IPS-15b (cell line): Measurements from ENCODE around the gene QPRT.
"Not testable (repeated sequence)": the region's sequence is repeated elsewhere in the genome, so short reads cannot be mapped to it uniquely, and the experiment has no call there.

Experiments used
- H3K27me3 ChIP-seq: one replicate; pipeline ENCODE4 v1.6.1; 2013; ENCODE audit warnings: low read length; ENCODE audit not compliant: control insufficient read depth, insufficient read depth
- H3K36me3 ChIP-seq: one replicate; pipeline ENCODE4 v1.6.1; 2013; ENCODE audit warnings: low read length; ENCODE audit not compliant: control insufficient read depth, insufficient read depth
- H3K4me1 ChIP-seq: one replicate; pipeline ENCODE4 v1.6.1; 2013; ENCODE audit warnings: mild to moderate bottlenecking, low read length; ENCODE audit not compliant: control insufficient read depth, insufficient read depth
- H3K4me3 ChIP-seq: one replicate; pipeline ENCODE4 v1.5.1; 2013; ENCODE audit warnings: low read depth, low read length
- H3K9ac ChIP-seq: one replicate; pipeline ENCODE4 v1.6.1; 2013; ENCODE audit warnings: low read depth, mild to moderate bottlenecking, low read length
- H3K9me3 ChIP-seq: one replicate; pipeline ENCODE4 v1.6.1; 2013; ENCODE audit warnings: mild to moderate bottlenecking, low read length; ENCODE audit not compliant: control insufficient read depth, insufficient read depth

Gene QPRT

GRCh38 chr16:29678691-29679267, at the start of gene QPRT:
QPRT (plus strand) TSS chr16:29679180; CDS start chr16:29679198, 18 bp downstream.
- no peaks in the 10 kb centered on the region for H3K27me3 ChIP-seq
- no peaks in the 10 kb centered on the region for H3K9me3 ChIP-seq
- peaks cover 6% of the 10 kb centered on the region for H3K4me1 ChIP-seq
- H3K36me3 ChIP-seq = no peaks in the 10 kb centered on the region
- peak within 1 kb of the TSS; percentile 79 for H3K4me3 ChIP-seq
- peak within 1 kb of the TSS; percentile 94 for H3K9ac ChIP-seq

- not testable (repeated sequence) for H3K9ac ChIP-seq, H3K27me3 ChIP-seq, H3K4me3 ChIP-seq, H3K36me3 ChIP-seq, H3K9me3 ChIP-seq, H3K4me1 ChIP-seq
These were observed 49.7 kb upstream of the QPRT start for GRCh38 chr16:29629318-29629717.

- H3K9ac ChIP-seq, H3K36me3 ChIP-seq, H3K27me3 ChIP-seq, H3K4me1 ChIP-seq, H3K4me3 ChIP-seq, H3K9me3 ChIP-seq: not testable (repeated sequence)
These were observed 47.3 kb upstream of the QPRT start for GRCh38 chr16:29631658-29632057.

- H3K4me1 ChIP-seq, H3K4me3 ChIP-seq, H3K27me3 ChIP-seq: not testable (repeated sequence)
These were observed 43.1 kb upstream of the QPRT start for GRCh38 chr16:29635902-29636301.

DNA sequence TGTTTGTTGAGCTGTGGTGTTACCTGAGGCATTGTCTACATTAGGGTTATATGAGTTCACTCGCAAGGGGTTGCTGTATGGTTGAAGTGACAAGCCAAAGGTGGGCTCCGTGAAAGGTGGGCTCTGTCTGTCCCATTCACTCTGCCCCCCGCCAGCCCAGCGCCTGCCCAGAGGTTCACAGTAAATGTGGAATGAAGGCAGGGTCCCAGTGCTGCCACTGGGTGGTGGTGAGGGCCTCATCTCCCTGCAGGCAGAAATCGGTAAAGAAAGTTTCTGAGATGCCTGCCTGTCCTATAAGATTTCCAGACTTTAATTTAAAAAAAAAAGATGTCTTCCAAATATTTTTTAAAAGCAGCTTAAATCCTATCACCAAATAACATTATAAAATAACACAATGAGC, 42.6 kb upstream of the QPRT start:
- not testable (repeated sequence) for H3K4me1 ChIP-seq, H3K9me3 ChIP-seq, H3K4me3 ChIP-seq, H3K36me3 ChIP-seq, H3K9ac ChIP-seq, H3K27me3 ChIP-seq

More at GRCh38 chr16:29635902-29636301, 43.1 kb upstream of the QPRT start:
- H3K36me3 ChIP-seq, H3K9ac ChIP-seq, H3K9me3 ChIP-seq: not testable (repeated sequence)

- H3K4me3 ChIP-seq = not testable (repeated sequence)
These were observed 40.2 kb upstream of the QPRT start for GRCh38 chr16:29638751-29639150.

DNA sequence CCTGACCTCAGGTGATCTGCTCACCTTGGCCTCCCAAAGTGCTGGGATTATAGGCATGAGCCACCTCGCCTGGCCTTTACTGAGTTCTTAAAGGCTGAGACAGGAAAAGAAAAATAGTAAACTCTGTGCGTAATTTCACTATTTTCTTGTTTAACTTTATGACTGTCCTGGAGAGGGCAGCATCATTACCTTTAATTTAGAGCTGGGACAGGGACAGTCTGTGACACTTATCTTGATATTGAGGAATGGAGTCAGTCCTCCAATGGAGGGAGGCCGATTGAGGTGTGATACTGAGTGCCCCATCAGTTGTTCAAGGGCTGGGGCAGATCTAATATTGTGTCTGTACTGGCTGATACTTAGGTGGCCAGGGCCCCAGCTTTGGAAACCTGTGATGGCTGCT, 37.4 kb upstream of the QPRT start:
- no peaks in the 10 kb centered on the region for H3K27me3 ChIP-seq
- H3K9ac ChIP-seq = no peak overlapping the region
- H3K36me3 ChIP-seq = no peaks in the 10 kb centered on the region
- H3K9me3 ChIP-seq = no peaks in the 10 kb centered on the region
- no peaks in the 10 kb centered on the region for H3K4me1 ChIP-seq
- H3K4me3 ChIP-seq = no peak overlapping the region

More at GRCh38 chr16:29638751-29639150, 40.2 kb upstream of the QPRT start:
- H3K9ac ChIP-seq, H3K9me3 ChIP-seq, H3K27me3 ChIP-seq, H3K4me1 ChIP-seq, H3K36me3 ChIP-seq: not testable (repeated sequence)

DNA sequence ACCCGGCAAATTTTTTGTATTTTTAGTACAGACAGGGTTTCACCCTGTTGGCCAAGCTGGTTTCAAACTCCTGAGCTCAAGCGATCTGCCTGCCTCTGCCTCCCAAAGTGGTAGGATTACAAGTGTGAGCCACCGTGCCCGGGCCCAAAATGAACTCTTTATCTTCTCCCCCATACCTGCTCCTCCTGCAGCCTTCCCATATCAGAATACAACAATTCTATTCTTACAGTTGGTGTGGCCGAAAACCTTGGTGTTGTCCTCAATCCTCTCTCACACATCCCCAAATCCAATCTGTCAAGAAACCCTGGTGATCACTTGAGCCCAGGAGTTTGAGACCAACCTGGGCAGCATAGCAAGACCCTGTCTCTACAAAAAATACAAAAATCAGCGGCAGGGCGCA, 35.4 kb upstream of the QPRT start:
- Histone ChIP-seq H3K27me3 (no peaks in the 10 kb centered on the region), H3K4me1 (no peaks in the 10 kb centered on the region), H3K36me3 (no peaks in the 10 kb centered on the region), H3K9ac (no peak overlapping the region), H3K4me3 (no peak overlapping the region), H3K9me3 (no peaks in the 10 kb centered on the region)

DNA sequence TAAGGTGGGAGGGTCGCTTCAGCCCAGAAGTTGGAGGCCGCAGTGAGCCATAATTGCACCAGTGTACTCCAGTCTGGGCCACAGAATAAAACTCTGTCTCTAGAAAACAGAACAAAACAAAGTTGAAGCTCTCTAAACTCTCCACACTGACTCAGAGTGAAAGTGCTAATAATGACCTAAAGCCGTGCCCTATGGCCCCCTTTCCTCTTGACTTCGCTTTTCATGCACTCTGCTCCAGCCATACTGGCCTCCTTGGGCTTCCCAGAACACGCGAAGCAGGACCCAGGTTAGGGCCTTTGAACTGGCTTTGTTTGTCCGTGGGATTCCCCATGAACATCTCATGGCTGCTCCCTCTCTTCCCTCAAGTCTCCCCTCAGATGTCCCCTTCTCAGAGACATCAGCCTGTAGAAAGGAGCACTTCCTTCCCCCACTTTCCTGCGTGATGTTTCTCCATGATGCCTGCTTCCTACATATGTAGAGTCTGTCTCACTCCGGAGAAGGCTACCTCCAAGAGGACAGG, 34.6 kb upstream of the QPRT start:
- Histone ChIP-seq H3K36me3 (no peaks in the 10 kb centered on the region), H3K27me3 (no peaks in the 10 kb centered on the region), H3K4me1 (no peaks in the 10 kb centered on the region), H3K9me3 (no peaks in the 10 kb centered on the region), H3K4me3 (no peak overlapping the region), H3K9ac (no peak overlapping the region)

GRCh38 chr16:29644973-29645693, 33.8 kb upstream of the QPRT start:
- Histone ChIP-seq H3K27me3 (no peaks in the 10 kb centered on the region), H3K36me3 (no peaks in the 10 kb centered on the region), H3K9me3 (no peaks in the 10 kb centered on the region), H3K4me1 (no peaks in the 10 kb centered on the region), H3K4me3 (no peak overlapping the region), H3K9ac (no peak overlapping the region)

DNA sequence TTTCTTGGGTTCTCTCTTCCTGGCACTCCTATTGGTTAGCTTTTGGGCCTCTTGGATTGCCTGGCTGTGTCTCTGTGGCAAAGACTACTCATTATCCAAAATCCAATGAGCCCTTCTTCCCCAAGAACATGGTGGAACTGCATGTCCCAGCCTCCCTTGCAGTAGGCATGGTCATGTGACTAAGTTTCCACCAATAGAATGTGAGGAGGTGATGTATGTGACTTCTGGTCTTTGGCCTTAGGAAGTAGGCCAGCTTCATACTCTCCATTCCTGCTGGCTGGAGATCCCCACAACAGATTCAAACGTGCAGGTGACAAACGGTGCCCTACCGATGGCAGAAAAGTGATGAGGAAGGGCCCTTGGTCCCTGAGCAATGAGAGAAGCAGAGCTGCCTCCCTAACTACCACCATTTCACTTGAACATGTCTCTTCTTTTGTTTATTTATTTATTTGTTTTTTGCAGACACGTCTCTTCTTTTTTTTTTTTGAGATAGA, 33.2 kb upstream of the QPRT start:
- H3K4me3 ChIP-seq = no peak overlapping the region
- no peaks in the 10 kb centered on the region for H3K9me3 ChIP-seq
- H3K27me3 ChIP-seq = no peaks in the 10 kb centered on the region
- no peaks in the 10 kb centered on the region for H3K4me1 ChIP-seq
- no peaks in the 10 kb centered on the region for H3K36me3 ChIP-seq
- no peak overlapping the region for H3K9ac ChIP-seq

DNA sequence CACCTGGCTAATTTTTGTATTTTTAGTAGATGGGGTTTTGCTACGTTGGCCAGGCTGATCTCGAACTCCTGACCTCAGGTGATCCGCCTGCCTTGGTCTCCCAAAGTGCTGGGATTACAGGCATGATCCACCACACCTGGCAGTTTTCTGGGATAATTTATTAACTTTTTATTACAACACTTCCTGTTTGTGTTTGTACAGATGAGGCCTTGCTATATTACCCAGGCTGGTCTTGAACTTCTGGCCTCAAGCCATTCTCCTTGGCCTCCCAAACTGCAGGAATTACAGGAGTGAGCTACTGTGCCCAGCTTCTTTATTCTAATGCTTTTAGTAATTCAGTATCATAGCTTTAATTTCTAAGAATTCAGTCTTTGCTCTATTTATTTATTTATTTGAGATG, 32.0 kb upstream of the QPRT start:
- Histone ChIP-seq H3K4me3 (no peak overlapping the region), H3K4me1 (no peaks in the 10 kb centered on the region), H3K27me3 (no peaks in the 10 kb centered on the region), H3K36me3 (no peaks in the 10 kb centered on the region), H3K9ac (no peak overlapping the region), H3K9me3 (no peaks in the 10 kb centered on the region)
